HepG2 (cell line): Measurements from ENCODE around the gene PRPSAP1. TPM values are rescaled to one million over a fixed set of nuclear protein-coding genes. Genes with fewer than 3 reads are reported as not detected.

Experiments
- ATAC-seq: fragments of 200-7000 bp; cut with Tn5 transposase; 3 replicates; pipeline ENCODE4 v1.9.1; 2020; ENCODE audit warnings: mild to moderate bottlenecking, moderate library complexity
- BruUV-seq: library from RNA; stranded (reverse); fragments of 400-500 nt; replicated peaks from 2 replicates; lab custom pipeline; 2021; lab: Mats Ljungman, UMichigan
- CTCF ChIA-PET: fragments of 300-600 bp; formaldehyde crosslinking; extraction: SDS; loops from one replicate; lab custom pipeline; 2021; ENCODE audit warnings: low total read pairs, inconsistent platforms, low intra/inter-chr PET ratio; lab: Yijun Ruan, JAX
- POLR2A ChIA-PET: fragments of 350-600 bp; sonication (Branson Sonifier 250); formaldehyde crosslinking; loops from one replicate; lab custom pipeline; 2020; ENCODE audit warnings: antibody characterized with exemption, inconsistent platforms; lab: Yijun Ruan, JAX
- DNase-seq: peaks from one replicate; pipeline ENCODE4 v3.0.0-alpha.2; 2015; ENCODE audit warnings: low spot score
- FAIRE-seq: peaks from 3 replicates; lab custom pipeline; 2011; peaks lifted over from hg19 to GRCh38; lab: Jason Lieb, UNC
- H2AFZ ChIP-seq: one replicate; pipeline ENCODE4 v1.6.1; 2011; ENCODE audit warnings: low read length, inconsistent platforms
- H3K27ac ChIP-seq: fragments of 300-600 bp; 3 replicates; pipeline ENCODE4 v1.8.0; 2011; ENCODE audit warnings: mixed run types, mild to moderate bottlenecking, mixed read lengths, low read length, inconsistent platforms; ENCODE audit not compliant: insufficient read depth; ENCODE audit errors: extremely low read length
- H3K27me3 ChIP-seq, 2 experiments: fragments of 200-600 bp in 1 of 2; 2 replicates in 1 of 2; 3 replicates in 1 of 2; pipeline versions ENCODE4 v1.6.0 to v1.8.0; 2011; ENCODE audit warnings: low read length in 2 of 2, mild to moderate bottlenecking in 2 of 2, moderate library complexity in 2 of 2, inconsistent platforms in 1 of 2; ENCODE audit not compliant: insufficient read depth in 2 of 2, control insufficient read depth in 1 of 2
- H3K36me3 ChIP-seq, 2 experiments: fragments of 200-600 bp in 1 of 2; replicated peaks in 1 of 2; 2 replicates in 1 of 2; 3 replicates in 1 of 2; pipeline versions ENCODE4 v1.5.1 to v1.8.0; 2011; ENCODE audit warnings: low read length in 2 of 2, inconsistent platforms in 1 of 2; ENCODE audit not compliant: insufficient read depth in 2 of 2, control insufficient read depth in 1 of 2
- H3K4me1 ChIP-seq: 2 replicates; pipeline ENCODE4 v1.5.1; 2012; ENCODE audit warnings: low read length, inconsistent platforms; ENCODE audit not compliant: insufficient read depth
- H3K4me2 ChIP-seq: 2 replicates; pipeline ENCODE4 v1.6.0; 2011; ENCODE audit warnings: low read depth, low read length, inconsistent platforms
- H3K4me3 ChIP-seq, 3 experiments: fragments of 200-600 bp in 1 of 3; sonication (generic), shearing (Covaris generic) in 1 of 3; replicated peaks in 1 of 3; 2 replicates each; pipeline ENCODE4 v1.5.1; 2011 to 2016; ENCODE audit warnings: low read length in 3 of 3, inconsistent platforms in 2 of 3, low read depth in 2 of 3, mild to moderate bottlenecking in 2 of 3, control low read depth in 1 of 3, mixed read lengths in 1 of 3; ENCODE audit not compliant: insufficient read depth in 1 of 3
- H3K79me2 ChIP-seq: one replicate; pipeline ENCODE4 v1.6.1; 2011; ENCODE audit warnings: low read length, inconsistent platforms; ENCODE audit not compliant: insufficient read depth
- H3K9ac ChIP-seq: 2 replicates; pipeline ENCODE4 v1.6.0; 2011; ENCODE audit warnings: mild to moderate bottlenecking, low read depth, low read length, inconsistent platforms; ENCODE audit not compliant: insufficient read depth
- H3K9me3 ChIP-seq: 2 replicates; pipeline ENCODE4 v1.5.1; 2012; ENCODE audit warnings: mild to moderate bottlenecking, low read length
- H4K20me1 ChIP-seq: 2 replicates; pipeline ENCODE4 v1.6.0; 2011; ENCODE audit warnings: inconsistent platforms, mild to moderate bottlenecking, low read length, moderate library complexity; ENCODE audit not compliant: insufficient read depth
- CREB1 ChIP-seq, 2 experiments: fragments of 450-650 bp in 1 of 2; IDR thresholded peaks; 2 replicates each; pipeline ENCODE4 v1.6.1; 2016 to 2017; ENCODE audit warnings: control low read depth in 1 of 2, mild to moderate bottlenecking in 1 of 2, missing compliant biosample characterization in 1 of 2, missing genetic modification characterization in 1 of 2
- CTCF ChIP-seq: sonication (generic); formaldehyde crosslinking; IDR thresholded peaks from 2 replicates; pipeline ENCODE4 v1.5.0; 2020; ENCODE audit warnings: mild to moderate bottlenecking, missing genetic modification reagents, moderate library complexity
- FOXO1 ChIP-seq: sonication (generic); formaldehyde crosslinking; IDR thresholded peaks from 2 replicates; pipeline ENCODE4 v1.4.0; 2020; ENCODE audit warnings: missing genetic modification reagents
- HES4 ChIP-seq: sonication (generic); formaldehyde crosslinking; IDR thresholded peaks from 2 replicates; pipeline ENCODE4 v1.9.0; 2021; ENCODE audit warnings: mild to moderate bottlenecking, missing genetic modification reagents, borderline replicate concordance
- HNRNPH1 ChIP-seq: fragments of 200-400 bp; formaldehyde crosslinking; optimal IDR thresholded peaks from 2 replicates; pipeline ENCODE3; 2017; ENCODE audit warnings: mild to moderate bottlenecking, low read depth, low read length
- HNRNPLL ChIP-seq: fragments of 200-400 bp; formaldehyde crosslinking; IDR thresholded peaks from 2 replicates; pipeline ENCODE4 v1.6.1; 2017; ENCODE audit warnings: mild to moderate bottlenecking, low read depth, low read length; ENCODE audit not compliant: poor library complexity, severe bottlenecking
- KDM4B ChIP-seq: sonication (generic); formaldehyde crosslinking; IDR thresholded peaks from 2 replicates; pipeline ENCODE4 v1.4.0; 2020; ENCODE audit warnings: missing genetic modification reagents
- MATR3 ChIP-seq: sonication (generic); formaldehyde crosslinking; IDR thresholded peaks from 2 replicates; pipeline ENCODE4 v1.4.0; 2020; ENCODE audit warnings: missing genetic modification reagents
- SMARCE1 ChIP-seq: fragments of 450-650 bp; IDR thresholded peaks from 2 replicates; pipeline ENCODE4 v1.6.1; 2017; ENCODE audit warnings: borderline replicate concordance
- ZFP36 ChIP-seq: fragments of 150-350 bp; IDR thresholded peaks from 2 replicates; pipeline ENCODE4 v1.6.1; 2018; ENCODE audit warnings: borderline replicate concordance, low read length, low read depth; ENCODE audit not compliant: partially characterized antibody
- ZMYM3 ChIP-seq: sonication (generic); formaldehyde crosslinking; IDR thresholded peaks from 2 replicates; pipeline ENCODE4 v1.5.1; 2020; ENCODE audit warnings: mild to moderate bottlenecking, missing genetic modification reagents
- ZNF253 ChIP-seq: sonication (generic); formaldehyde crosslinking; IDR thresholded peaks from 2 replicates; pipeline ENCODE4 v1.8.0; 2022; ENCODE audit warnings: mild to moderate bottlenecking, missing genetic modification reagents, borderline replicate concordance
- ZNF383 ChIP-seq: sonication (generic); formaldehyde crosslinking; IDR thresholded peaks from 2 replicates; pipeline ENCODE4 v1.4.0; 2020; ENCODE audit warnings: missing genetic modification reagents, mild to moderate bottlenecking, borderline replicate concordance
- ZNF569 ChIP-seq: sonication (generic); formaldehyde crosslinking; IDR thresholded peaks from 2 replicates; pipeline ENCODE4 v1.5.0; 2020; ENCODE audit warnings: mild to moderate bottlenecking, missing genetic modification reagents, moderate library complexity, borderline replicate concordance
- ZNF768 ChIP-seq: sonication (generic); formaldehyde crosslinking; IDR thresholded peaks from 2 replicates; pipeline ENCODE4 v1.4.0; 2020; ENCODE audit warnings: missing genetic modification reagents
- ZNF773 ChIP-seq: sonication (generic); formaldehyde crosslinking; IDR thresholded peaks from 2 replicates; pipeline ENCODE4 v1.4.0; 2020; ENCODE audit warnings: missing genetic modification reagents, borderline replicate concordance
- WGBS: methylation state at CpG from one replicate; pipeline ENCODE4 v1.1.6; 2017; ENCODE audit warnings: low lambda C conversion rate; 5-methylcytosine and 5-hydroxymethylcytosine counted together
- in situ Hi-C: cut with HindIII; loops from 2 replicates; pipeline ENCODE4 v1.10.0; 2017; ENCODE audit warnings: low pct_unique_long_range_greater_than_20kb; ENCODE audit not compliant: extremely low pct_ligation_motif_present
- intact Hi-C: fragments of 100-400 bp; cut with micrococcal nuclease; formaldehyde crosslinking; loops from one replicate; pipeline ENCODE4 v1.10.0; 2022; ENCODE audit not compliant: unreplicated experiment
- polyA plus RNA-seq, 8 experiments: library from polyadenylated mRNA; depleted of rRNA in 3 of 8; stranded (reverse) in 7 of 8; unstranded in 1 of 8; fragments of >200 nt; fragmentation: Illumina TruSeq in 4 of 8; extraction: Trizol in 4 of 8; gene quantifications; 2 replicates each; pipeline versions ENCODE4 v1.2.1 to v1.2.3, GENCODE V29; 2011 to 2016; ENCODE audit warnings: low read depth in 4 of 8, missing spikeins in 1 of 8, mixed read lengths in 1 of 8; ENCODE audit not compliant: insufficient read depth in 1 of 8
- total RNA-seq, 5 experiments: library from RNA; depleted of rRNA; stranded (reverse); fragments of >200 nt; fragmentation: Illumina TruSeq; extraction: Trizol; gene quantifications; 2 replicates each; pipeline ENCODE4 v1.2.3, GENCODE V29; 2016; ENCODE audit warnings: low read depth in 1 of 5
- TF ChIP-seq, protein P1 (sequence below): sonication (generic); formaldehyde crosslinking; IDR thresholded peaks from 2 replicates; pipeline ENCODE4 v1.5.0; 2020; ENCODE audit warnings: missing genetic modification reagents, mild to moderate bottlenecking, borderline replicate concordance

PRPSAP1 gene
- total and polyA plus RNA-seq, 2 of the 13 experiments (the other 11 are each of a cell fraction or from before 2014, with no cell fraction given) = 91.1 to 314 TPM

DNA sequence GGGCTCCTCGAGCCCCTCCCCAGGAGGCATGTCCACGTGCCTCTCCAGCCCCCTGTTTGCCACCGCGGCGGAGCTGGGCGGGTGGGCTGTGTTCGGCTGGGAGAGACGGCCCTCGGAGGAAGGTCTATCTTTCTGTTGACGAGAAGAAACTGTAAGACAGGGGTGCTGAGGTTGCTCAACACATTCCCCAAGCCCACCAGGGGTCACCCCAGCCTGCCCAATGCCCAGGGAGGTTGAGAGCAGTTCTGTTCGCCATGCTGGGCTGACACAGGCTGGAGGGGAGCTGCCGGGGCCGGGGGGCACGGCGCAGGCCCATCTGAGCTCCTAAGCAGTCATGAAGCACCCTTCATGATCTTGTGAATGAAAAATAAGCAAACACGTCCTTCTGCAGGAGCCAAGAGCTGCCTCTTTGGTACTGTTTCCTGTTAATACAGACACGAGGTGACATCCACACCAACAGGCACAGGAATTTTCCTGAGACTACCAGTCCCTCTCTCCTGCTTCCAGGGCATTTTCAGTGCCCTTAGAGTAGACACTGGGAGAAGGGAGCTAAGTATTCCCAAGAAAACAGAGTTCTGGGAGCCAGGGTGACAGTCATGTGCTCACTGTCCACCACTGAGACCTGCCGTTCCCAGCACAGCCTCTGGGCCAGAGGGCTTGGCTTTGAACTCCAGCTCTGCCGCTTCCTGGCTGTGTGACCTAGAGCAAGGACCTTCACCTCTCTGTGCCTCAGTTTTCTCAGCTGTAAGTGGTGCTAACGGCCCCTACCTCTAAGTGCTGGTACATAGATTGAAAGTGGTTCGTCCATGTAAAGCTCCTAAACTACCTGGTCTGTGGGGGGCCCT is 79.4 kb downstream of the PRPSAP1 start:
- Histone ChIP-seq H3K27me3 (no peaks in the 10 kb centered on the region), H3K9me3 (no peaks in the 10 kb centered on the region)
- TF ChIP-seq ZMYM3 (CRISPR knock-in tag) (peak; percentile 44; the same call in 1 of the 2 replicates), HNRNPH1 (no peak), ZNF773 (CRISPR knock-in tag) (no peak), SMARCE1 (no peak), HNRNPLL (peak; percentile 4), CTCF (CRISPR knock-in tag) (0 out of 2 replicates have a peak, but pooled peaks have one; percentile 6), MATR3 (CRISPR knock-in tag) (no peak), HES4 (CRISPR knock-in tag) (no peak), FOXO1 (CRISPR knock-in tag) (no peak), ZFP36 (peak; percentile 28), ZNF383 (CRISPR knock-in tag) (no peak), ZNF768 (CRISPR knock-in tag) (peak; percentile 99), ZNF569 (CRISPR knock-in tag) (no peak), CREB1 (IDR thresholded peaks at IDR 0.05) (no peak), CREB1 (CRISPR knock-in tag; IDR thresholded peaks at IDR 0.05) (no peak), KDM4B (CRISPR knock-in tag) (no peak), ZNF253 (CRISPR knock-in tag) (no peak)
- TF ChIP-seq, protein P1, sequence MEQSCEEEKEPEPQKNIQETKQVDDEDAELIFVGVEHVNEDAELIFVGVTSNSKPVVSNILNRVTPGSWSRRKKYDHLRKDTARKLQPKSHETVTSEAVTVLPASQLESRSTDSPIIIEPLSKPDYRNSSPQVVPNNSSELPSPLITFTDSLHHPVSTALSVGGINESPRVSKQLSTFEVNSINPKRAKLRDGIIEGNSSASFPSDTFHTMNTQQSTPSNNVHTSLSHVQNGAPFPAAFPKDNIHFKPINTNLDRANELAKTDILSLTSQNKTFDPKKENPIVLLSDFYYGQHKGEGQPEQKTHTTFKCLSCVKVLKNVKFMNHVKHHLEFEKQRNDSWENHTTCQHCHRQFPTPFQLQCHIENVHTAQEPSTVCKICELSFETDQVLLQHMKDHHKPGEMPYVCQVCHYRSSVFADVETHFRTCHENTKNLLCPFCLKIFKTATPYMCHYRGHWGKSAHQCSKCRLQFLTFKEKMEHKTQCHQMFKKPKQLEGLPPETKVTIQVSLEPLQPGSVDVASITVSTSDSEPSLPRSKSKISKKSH (CRISPR knock-in tag) = 0 out of 2 replicates have a peak, but pooled peaks have one; percentile 10
- TF ChIP-seq, all 625 proteins: peak for 6
- DNase-seq (no peak), ATAC-seq (peak; percentile 3), FAIRE-seq (no peak)
- POLR2A ChIA-PET = interaction anchor here (0.7 to 1.5 kb wide), 4 partner anchors 8 to 36 kb away, joined by 3 to 10 read pairs (median 4); partner anchors contain the start of gene UBALD2
- no peak overlapping the region for H3K4me3 ChIP-seq
- no peak overlapping the region for H2AFZ ChIP-seq
- in situ Hi-C loops = no loop called here
- H3K79me2 ChIP-seq = peaks cover 1% of the 10 kb centered on the region
- intact Hi-C loops = loop anchor here (10.0 kb wide), 1 partner anchor 90 kb away; no protein-coding TSS in a partner anchor
- CTCF ChIA-PET = no interaction called here
- 59% methylated on average over 20 of the region's 21 CpGs for WGBS
- H3K4me2 ChIP-seq = no peak overlapping the region
- H3K9ac ChIP-seq = no peak overlapping the region
- H3K36me3 ChIP-seq = peaks cover 4 to 7% of the 10 kb centered on the region in 2 experiments; a peak in 3 of 5 replicates
- BruUV-seq = no TSS peak
- H3K4me1 ChIP-seq = peaks cover 18% of the 10 kb centered on the region
- H3K27ac ChIP-seq = no peak overlapping the region
- H4K20me1 ChIP-seq = no peaks in the 10 kb centered on the region; the same call in 1 of the 2 replicates
